GM04503 (cell line): Measurements from ENCODE around the gene PBOV1.

Source experiments
- DNase-seq: peaks from one replicate; pipeline ENCODE4 v3.0.0-alpha.2; 2012; ENCODE audit warnings: low read depth

The PBOV1 gene

GRCh38 chr6:138218449-138218848 is at the start of gene PBOV1:
Gene PBOV1 (minus strand): TSS chr6:138218491. CDS start chr6:138218395, 96 bp downstream.
- DNase-seq = no peak

- no peak for DNase-seq
Measured at GRCh38 chr6:138266095-138266494, 47.8 kb upstream of the PBOV1 start.

- no peak for DNase-seq
Measured at GRCh38 chr6:138264372-138264880, 46.1 kb upstream of the PBOV1 start.

GRCh38 chr6:138263963-138264362 is 45.7 kb upstream of the PBOV1 start:
- no peak for DNase-seq

- no peak for DNase-seq
Measured at GRCh38 chr6:138261116-138261780, 43.0 kb upstream of the PBOV1 start.

- no peak for DNase-seq
Measured at GRCh38 chr6:138258991-138259390, 40.7 kb upstream of the PBOV1 start.

GRCh38 chr6:138258197-138258596 is 39.9 kb upstream of the PBOV1 start:
- DNase-seq = no peak

GRCh38 chr6:138257638-138258040 is 39.3 kb upstream of the PBOV1 start:
- no peak for DNase-seq

GRCh38 chr6:138255443-138255842 is 37.2 kb upstream of the PBOV1 start:
- DNase-seq = no peak

- DNase-seq = no peak
Measured at GRCh38 chr6:138253731-138254130, 35.4 kb upstream of the PBOV1 start.

- DNase-seq = peak; percentile 63
Measured at GRCh38 chr6:138250513-138251247, 32.4 kb upstream of the PBOV1 start.

- no peak for DNase-seq
Measured at GRCh38 chr6:138250053-138250452, 31.8 kb upstream of the PBOV1 start.

GRCh38 chr6:138248878-138249277 is 30.6 kb upstream of the PBOV1 start:
- no peak for DNase-seq

GRCh38 chr6:138248011-138248410 is 29.7 kb upstream of the PBOV1 start:
- DNase-seq = no peak

- DNase-seq = no peak
Measured at GRCh38 chr6:138246650-138247440, 28.6 kb upstream of the PBOV1 start.

- DNase-seq = no peak
Measured at GRCh38 chr6:138245751-138246150, 27.5 kb upstream of the PBOV1 start.

GRCh38 chr6:138242987-138243592 is 24.8 kb upstream of the PBOV1 start:
- no peak for DNase-seq

- DNase-seq = no peak
Measured at GRCh38 chr6:138241934-138242333, 23.6 kb upstream of the PBOV1 start.

- no peak for DNase-seq
Measured at GRCh38 chr6:138241381-138241780, 23.1 kb upstream of the PBOV1 start.

GRCh38 chr6:138240476-138241245 is 22.4 kb upstream of the PBOV1 start:
- no peak for DNase-seq

GRCh38 chr6:138239774-138240173 is 21.5 kb upstream of the PBOV1 start:
- DNase-seq = no peak
